GM18870 (cell line): ENCODE measurements around the gene SLC25A21.

Experiments
- ATAC-seq: cut with Tn5 transposase; IDR thresholded peaks from one replicate; pipeline ENCODE4 v1.9.1; 2021; ENCODE audit warnings: moderate library complexity; ENCODE audit not compliant: unreplicated experiment

The SLC25A21 gene

DNA sequence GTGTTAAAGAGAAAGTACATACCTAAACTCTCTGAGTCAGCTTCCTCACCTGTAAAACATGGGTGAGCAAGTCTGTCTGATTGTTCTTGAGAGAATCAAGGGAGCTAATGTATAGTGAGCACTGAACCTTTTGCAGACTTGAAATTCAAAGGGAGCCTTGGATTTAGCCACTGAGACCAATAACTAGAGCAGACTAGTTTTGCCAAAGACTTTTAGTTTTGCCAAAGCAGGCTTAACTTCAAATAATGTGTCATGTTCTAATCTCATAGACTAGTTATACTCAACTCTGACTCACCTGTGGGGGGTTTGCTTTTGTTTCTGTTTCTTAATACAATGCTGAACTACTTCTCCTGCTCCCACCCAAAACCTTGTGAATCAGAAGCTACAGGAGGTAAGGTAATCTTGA is 123.7 kb downstream of the SLC25A21 start:
- no peak for ATAC-seq

GRCh38 chr14:37047996-37048395 is 124.4 kb downstream of the SLC25A21 start:
- no peak for ATAC-seq

DNA sequence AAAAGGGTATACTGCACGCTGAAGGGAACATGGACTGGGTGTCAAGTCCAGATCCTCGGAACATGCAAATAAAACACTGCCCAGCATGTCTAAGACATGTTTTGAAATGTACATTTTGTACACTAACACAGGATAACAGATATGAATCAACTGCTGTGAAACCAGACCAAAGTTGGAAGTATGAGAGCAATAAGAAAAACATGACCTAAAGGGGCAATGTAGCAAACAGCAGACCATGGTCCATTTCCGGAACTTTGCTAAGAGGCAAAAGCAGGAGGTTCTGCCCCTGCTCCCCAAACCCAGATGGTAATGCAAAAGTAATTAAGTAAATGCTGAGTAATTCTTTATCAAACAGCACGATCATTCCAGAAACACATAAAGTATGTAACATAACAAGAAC is 125.2 kb downstream of the SLC25A21 start:
- no peak for ATAC-seq

DNA sequence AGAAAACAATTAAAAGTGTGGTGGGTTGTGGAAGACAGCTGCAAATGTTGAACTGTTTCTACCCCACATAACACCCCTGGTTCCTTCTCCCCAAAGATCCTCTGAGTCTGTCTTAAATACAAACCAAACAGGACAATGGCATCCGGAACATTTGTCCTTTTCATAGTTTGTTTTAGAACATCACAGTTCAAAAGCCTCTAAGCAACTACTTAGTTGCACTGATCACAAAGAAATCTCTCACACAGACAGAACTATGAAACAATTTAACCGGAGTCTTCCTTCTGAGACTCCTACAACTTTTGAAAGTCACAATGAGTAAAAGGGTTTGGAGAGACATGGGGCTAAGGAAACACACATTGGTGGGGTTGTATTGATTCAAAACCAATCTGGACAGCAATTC is 125.6 kb downstream of the SLC25A21 start:
- no peak for ATAC-seq

DNA sequence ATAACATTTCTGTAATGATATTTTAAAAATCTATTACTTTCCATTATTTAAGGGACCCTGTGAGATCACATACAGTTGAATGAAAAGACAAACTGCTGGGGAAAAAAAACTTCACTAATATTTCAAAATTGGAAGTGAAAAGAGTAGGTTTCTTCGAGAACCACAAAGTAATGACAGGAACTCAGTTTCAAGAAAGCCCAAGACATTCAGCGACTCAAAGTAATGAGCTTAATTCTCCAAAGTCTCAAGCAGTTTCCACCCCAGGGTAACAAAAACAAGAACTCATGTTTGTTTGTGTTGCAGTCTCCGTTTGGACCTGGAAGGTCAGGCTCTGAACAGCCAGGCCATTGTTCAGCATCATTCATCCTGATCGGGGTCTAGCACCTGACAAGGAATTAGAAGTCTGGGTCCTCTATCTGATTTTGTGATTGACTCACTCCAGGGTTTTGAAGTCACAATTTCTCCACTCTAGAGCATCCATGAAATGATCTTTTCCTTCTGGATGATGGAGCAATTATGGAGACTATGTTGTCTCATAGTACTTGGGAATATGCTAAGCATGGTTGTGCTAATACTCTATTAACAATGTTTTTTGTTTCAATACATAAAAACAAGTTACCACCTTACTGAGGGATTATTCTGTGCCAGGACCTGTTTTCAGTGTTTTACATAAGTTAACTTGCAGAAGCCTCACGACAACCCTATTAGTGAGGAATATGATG is 126.9 kb downstream of the SLC25A21 start:
- ATAC-seq = no peak

DNA sequence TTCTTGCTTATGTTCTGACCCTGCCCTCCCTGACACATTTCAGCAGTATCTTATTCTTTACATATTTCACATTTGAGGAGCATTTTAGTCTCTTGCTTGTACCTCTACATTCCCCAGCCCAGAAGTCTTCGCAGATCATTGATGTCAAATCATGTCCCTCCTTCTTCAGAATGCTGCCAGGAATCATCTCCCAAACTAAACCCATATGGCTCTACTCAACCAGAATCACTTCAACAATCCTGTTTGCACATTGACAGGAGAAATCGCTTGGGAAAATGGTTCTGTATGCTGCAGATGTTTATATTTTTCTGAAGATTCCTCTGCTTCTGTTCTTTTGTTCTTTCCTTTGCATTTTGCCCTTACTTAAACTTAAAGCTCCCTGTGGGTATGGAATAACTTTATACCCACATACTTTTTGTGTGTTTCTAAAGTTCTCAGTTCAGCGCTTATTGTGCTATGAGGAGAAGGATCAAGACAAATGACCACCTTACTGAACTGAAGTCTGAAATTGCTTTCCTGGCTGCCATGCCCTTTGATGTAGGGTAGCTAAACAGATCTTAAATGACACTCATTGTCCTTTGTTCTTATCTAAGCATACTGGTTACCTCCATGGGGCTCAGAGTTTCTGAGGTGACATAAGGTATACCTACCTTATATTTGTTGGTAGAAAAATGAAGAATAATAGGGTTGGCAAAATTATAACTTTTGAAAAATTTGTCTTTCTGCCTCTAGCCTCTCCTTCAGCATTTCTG is 134.6 kb downstream of the SLC25A21 start:
- ATAC-seq = no peak

- no peak for ATAC-seq
These were observed 135.6 kb downstream of the SLC25A21 start for GRCh38 chr14:37036669-37037341.

DNA sequence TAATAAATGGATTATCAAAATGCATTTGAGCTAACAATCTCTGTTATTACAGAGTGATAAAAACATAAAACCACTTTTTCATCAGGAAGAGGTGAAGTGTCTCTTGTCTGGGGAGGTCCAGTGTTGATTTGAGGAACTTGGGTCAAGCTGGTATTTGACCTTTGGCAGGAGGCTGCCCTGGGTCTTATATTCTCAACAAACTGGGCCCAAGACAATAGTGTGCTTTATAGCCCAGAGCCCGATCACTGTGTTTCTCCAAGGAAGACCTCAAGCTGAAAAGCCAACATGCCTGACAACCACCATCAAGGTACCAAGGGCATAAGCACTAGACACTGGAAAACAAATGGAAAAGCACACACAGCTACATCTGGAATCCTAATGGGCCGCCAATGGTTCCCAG is 137.0 kb downstream of the SLC25A21 start:
- no peak for ATAC-seq

DNA sequence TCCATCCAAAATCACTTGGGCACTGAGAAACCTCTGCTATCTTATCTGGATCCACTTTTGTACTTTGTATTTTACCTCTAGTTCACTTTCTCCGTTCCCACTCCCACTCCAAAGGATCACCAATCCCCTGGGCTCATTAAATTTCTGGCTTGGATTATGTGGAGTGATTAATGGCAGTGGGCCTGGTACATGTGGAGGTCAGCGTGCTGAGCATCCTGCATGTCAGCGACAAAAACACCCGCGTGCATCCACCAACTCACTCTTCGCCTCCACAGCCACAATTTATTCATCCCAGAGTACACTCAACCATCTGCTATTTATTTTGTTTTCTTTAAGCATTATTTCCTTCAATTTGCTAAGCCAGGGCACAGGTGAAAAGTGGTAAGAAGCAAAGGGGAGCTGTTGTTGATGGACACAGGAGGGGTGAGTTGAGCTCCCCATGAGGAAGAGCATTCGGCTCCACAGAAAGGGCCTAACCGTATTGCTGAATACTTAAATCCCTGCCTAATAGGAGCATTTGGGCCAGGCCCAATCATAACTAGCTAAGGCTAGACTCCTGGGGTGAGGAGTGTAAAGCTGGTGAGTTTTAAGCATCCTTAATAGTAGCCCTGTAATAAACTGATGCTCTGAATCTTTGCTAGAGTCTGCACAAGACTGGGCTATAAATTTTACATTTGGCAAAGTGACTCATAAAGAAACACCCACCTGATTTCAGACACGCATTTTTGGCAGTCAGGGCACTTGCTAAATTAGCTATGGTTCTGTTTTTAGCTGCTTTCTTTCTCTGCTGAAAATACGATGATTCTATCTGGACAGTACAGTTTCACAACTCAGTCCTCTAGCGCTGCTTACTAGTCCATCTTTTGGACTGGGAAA is 137.8 kb downstream of the SLC25A21 start:
- peak; percentile 75 for ATAC-seq

DNA sequence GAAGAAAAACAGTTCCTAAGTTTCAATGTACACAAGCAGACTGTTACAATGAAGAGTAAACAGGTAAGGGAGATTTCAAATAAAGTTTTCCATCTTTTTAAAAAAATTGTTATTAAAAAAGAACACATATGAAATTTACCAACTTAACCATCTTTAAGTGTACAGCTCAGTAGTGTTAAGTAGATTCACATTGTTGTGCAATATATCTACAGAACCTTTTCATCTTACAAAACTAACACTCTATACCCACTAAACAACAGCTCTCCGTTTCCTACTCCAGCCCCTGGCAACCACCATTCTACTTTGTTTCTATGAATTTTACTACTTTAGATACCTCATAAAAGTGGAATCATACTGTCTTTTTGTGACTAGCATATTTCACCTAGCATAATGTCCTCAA is 139.5 kb downstream of the SLC25A21 start:
- ATAC-seq = no peak

DNA sequence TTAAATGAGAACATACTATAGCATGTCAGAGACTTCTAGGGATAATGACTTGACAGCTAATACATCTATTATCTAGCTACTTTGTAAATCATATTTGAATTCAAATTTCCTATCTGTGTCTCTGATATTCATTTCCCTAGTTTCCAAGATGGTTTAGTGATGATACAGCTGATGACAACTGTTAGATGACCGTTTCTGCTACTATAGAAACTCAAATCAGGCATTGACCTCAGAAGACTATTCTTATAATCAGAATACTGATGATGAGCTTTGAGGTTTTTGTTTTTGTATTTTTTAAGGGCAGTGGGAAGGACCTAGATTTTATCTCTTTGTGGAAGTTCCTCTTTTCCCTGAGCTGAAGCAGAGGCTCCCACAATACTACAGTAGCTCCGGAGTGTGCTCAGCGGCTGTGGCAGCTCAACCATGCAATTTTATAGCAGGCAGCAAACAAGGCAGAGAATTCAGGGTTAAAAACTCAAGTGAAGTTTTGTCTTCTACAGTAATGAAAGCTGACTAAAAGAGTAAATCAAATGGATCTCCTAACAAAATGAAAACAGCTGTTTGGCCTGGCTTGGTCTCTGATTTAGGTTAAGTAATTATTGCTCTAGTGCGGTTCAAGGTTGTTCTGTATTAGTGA is 145.1 kb downstream of the SLC25A21 start:
- no peak for ATAC-seq

GRCh38 chr14:37023875-37024565 is 148.4 kb downstream of the SLC25A21 start:
- no peak for ATAC-seq

DNA sequence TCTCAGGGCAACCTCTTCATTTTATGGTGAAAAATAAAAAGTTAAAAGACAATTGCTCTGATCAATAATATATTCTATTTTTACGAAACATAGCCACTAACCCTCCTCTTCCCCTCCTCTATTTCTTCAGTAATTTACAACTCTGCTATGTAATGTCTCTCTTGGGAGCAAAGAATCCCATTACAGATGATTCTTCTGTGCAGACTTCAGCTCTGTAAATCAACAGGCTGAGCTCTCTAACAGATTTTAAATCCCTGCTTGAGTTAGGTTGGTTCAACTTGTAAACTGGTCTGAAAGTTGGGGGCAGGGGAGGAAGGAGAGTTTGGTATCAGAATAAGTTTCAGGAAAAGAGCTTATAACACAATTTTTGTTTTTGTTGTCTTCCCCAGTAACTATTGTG is 151.0 kb downstream of the SLC25A21 start:
- ATAC-seq = no peak

GRCh38 chr14:37019488-37019887 is 152.9 kb downstream of the SLC25A21 start:
- ATAC-seq = no peak

- ATAC-seq = no peak
These were observed 153.7 kb downstream of the SLC25A21 start for GRCh38 chr14:37018571-37019240.

DNA sequence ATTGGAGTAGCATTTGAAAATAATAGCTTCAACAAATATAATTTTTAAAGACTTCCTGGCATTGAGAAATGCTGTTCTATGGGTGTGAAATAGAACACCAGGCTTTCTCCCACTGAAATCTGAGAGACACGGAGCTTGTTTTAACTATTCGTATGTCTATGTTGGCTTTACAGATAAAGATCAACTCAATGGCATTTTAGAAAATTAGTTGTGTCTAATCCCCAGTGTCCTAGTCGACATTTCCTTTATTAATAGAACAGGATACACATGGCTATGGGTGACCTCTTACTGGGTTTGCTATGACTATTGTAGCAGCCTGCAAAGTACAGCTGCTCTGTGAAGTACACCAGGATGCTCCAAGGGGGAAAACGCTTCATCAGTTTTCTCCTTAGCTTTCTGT is 159.3 kb downstream of the SLC25A21 start:
- ATAC-seq = no peak

DNA sequence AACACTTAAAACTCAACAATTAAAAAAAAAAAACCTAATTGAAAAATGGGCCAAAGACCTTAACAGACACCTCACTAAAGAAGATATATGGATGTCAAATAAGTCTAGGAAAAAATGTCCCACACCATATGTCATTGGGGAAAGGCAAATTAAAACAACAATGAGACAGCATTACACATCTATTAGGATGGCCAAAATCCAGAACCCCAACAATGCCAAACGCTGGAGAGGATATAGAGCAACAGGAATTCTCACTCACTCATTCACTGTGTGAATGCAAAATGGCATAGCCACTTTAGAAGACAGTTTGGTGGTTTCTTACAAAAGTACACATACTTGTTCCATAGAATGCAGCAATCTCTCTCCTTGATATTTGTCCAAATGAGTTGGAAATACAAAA is 173.7 kb downstream of the SLC25A21 start:
- ATAC-seq = no peak

DNA sequence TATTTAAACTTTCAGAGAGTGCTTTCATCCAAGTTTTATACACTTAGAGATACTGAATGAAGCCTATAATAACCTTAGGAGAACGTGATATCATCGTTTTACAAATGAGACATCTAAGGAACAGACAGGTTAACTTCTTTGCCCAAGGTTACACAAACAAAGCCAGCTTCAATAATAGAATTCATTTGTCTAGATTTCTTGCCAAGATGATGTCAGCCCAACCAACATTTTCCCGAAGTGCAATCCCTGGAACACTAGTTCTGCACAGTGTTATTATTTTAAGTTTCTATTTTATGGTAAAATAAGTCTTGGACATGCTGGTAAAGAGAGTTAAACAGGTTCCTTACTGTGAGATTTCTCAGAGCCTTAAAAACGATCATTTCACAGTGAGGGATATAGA is 174.6 kb downstream of the SLC25A21 start:
- no peak for ATAC-seq

- no peak for ATAC-seq
These were observed 175.4 kb downstream of the SLC25A21 start for GRCh38 chr14:36996857-36997590.
